CD4-positive, alpha-beta T cell treated with Interferon alpha-2 for 1 hour (primary cell): ENCODE data around the gene TBX18.

Experiments used
- DNase-seq, 2 donors: peaks; one replicate each; pipeline ENCODE4 v3.0.0-alpha.2; 2020 to 2022

TBX18 gene

GRCh38 chr6:84764332-84765049, at the start of gene TBX18:
TBX18 (minus strand) TSS chr6:84764598; CDS start chr6:84764181, 417 bp downstream.
- no peak for DNase-seq

- no peak for DNase-seq
Measured at GRCh38 chr6:84811351-84811750, 47.0 kb upstream of the TBX18 start.

- DNase-seq, result no peak
Measured at GRCh38 chr6:84809455-84809854, 45.1 kb upstream of the TBX18 start.

- DNase-seq, result no peak
Measured at GRCh38 chr6:84808491-84809061, 44.2 kb upstream of the TBX18 start.

- no peak for DNase-seq
Measured at GRCh38 chr6:84805145-84805544, 40.7 kb upstream of the TBX18 start.

GRCh38 chr6:84804720-84805119, 40.3 kb upstream of the TBX18 start:
- DNase-seq, result no peak

- DNase-seq, result no peak
Measured at GRCh38 chr6:84801250-84801649, 36.9 kb upstream of the TBX18 start.

GRCh38 chr6:84798257-84798656, 33.9 kb upstream of the TBX18 start:
- DNase-seq, result no peak

- DNase-seq, result no peak
Measured at GRCh38 chr6:84796343-84796742, 31.9 kb upstream of the TBX18 start.

GRCh38 chr6:84791927-84792326, 27.5 kb upstream of the TBX18 start:
- no peak for DNase-seq

- DNase-seq, result no peak
Measured at GRCh38 chr6:84791233-84791632, 26.8 kb upstream of the TBX18 start.

GRCh38 chr6:84789170-84789569, 24.8 kb upstream of the TBX18 start:
- no peak for DNase-seq

GRCh38 chr6:84788689-84789088, 24.3 kb upstream of the TBX18 start:
- no peak for DNase-seq

- DNase-seq, result no peak
Measured at GRCh38 chr6:84785671-84786070, 21.3 kb upstream of the TBX18 start.

GRCh38 chr6:84779917-84780316, 15.5 kb upstream of the TBX18 start:
- no peak for DNase-seq

GRCh38 chr6:84779380-84779779, 15.0 kb upstream of the TBX18 start:
- DNase-seq, result no peak

- no peak for DNase-seq
Measured at GRCh38 chr6:84777888-84778287, 13.5 kb upstream of the TBX18 start.

GRCh38 chr6:84776392-84776791, 12.0 kb upstream of the TBX18 start:
- DNase-seq, result no peak

- no peak for DNase-seq
Measured at GRCh38 chr6:84775751-84776150, 11.4 kb upstream of the TBX18 start.

- DNase-seq, result no peak
Measured at GRCh38 chr6:84774985-84775284, 10.5 kb upstream of the TBX18 start.

GRCh38 chr6:84774157-84774984, 10.0 kb upstream of the TBX18 start:
- DNase-seq, result no peak

- no peak for DNase-seq
Measured at GRCh38 chr6:84773431-84774156, 9.2 kb upstream of the TBX18 start.

- no peak for DNase-seq
Measured at GRCh38 chr6:84773133-84773430, 8.7 kb upstream of the TBX18 start.
